HG03432 (cell line): Measurements from ENCODE around the gene AIF1.

ENCODE experiments used
- ATAC-seq: cut with Tn5 transposase; IDR thresholded peaks from one replicate; pipeline ENCODE4 v1.9.1; 2021; ENCODE audit warnings: mild to moderate bottlenecking, moderate library complexity; ENCODE audit not compliant: unreplicated experiment

Gene AIF1

DNA sequence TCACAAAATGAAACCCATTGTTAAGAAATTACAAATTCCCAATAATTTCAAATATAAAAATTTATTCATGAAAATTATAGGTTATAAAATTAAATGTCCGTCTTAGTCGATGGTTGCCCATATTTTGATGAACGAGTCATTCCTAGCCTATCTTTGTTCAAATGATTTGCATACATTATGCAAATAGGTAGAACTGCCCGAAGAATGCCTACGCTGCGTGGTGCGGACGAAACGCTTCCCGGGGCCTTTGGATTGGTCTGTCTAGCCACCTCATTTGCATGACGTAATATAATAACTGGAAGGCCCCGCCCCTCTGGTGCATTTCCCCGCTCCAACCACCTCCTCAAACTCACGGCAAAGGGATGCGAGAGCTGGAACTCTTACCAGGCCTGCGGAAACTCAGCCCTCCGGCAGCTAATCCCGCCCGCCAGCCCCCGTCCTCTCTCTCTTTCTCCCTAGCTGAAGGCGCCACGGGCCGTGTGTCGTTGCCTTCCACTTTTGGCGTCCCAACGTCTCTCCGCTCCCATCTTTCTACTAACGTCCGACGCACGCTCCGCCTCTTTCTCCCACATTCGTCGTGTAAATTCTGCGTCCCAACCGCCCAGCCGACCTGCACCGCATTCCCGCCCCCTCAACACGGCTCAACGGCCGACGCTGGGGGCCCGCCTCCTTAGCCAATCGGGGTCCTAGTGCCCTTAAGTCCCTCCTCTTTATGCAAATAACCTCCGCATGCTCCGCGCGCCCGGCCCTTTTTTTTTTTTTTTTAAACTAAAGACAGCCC is 5.0 kb downstream of the AIF1 start:
- peak; percentile 81 for ATAC-seq

DNA sequence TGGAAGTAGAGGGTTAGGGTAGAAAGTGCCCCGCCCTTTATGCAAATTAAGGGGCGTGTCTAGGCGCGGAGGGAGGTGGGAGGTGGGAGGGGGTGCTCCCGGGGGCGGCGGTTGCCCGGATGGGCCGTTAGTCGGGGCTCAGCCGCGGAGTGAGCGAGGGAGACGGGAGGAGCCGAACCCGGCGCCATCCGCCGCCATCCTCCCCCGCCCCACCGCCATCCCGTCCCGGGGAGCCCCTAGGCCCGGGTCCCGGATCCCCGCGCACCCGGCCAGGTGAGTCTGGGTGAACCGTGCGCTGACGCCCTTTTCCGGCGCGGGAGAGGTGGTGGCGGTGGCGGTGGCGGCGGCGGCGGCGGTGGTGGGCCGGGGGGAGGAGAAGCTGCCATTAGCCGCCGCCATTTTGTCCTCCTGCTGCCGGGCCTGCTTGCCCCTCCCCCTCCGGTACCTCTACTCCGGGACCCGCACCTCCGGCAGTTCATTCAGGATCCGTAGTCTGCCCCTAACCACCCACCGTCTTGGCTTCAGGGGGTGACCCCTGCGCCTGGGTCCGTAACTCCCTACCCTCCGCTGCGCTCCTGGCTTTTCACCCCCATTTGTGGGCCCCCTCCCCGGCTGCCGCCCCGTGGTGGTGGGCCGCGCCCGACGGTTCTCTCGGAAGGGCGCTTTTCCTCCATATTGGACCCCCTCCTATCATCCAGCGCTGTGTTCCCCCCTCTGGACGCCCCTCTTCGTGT is 5.7 kb downstream of the AIF1 start, which contains the start of gene PRRC2A:
PRRC2A (plus strand) TSS at position 130 of the 734 bp plus-strand sequence. CDS start 2,075 bp downstream, outside the sequence.
- ATAC-seq: peak; percentile 57

DNA sequence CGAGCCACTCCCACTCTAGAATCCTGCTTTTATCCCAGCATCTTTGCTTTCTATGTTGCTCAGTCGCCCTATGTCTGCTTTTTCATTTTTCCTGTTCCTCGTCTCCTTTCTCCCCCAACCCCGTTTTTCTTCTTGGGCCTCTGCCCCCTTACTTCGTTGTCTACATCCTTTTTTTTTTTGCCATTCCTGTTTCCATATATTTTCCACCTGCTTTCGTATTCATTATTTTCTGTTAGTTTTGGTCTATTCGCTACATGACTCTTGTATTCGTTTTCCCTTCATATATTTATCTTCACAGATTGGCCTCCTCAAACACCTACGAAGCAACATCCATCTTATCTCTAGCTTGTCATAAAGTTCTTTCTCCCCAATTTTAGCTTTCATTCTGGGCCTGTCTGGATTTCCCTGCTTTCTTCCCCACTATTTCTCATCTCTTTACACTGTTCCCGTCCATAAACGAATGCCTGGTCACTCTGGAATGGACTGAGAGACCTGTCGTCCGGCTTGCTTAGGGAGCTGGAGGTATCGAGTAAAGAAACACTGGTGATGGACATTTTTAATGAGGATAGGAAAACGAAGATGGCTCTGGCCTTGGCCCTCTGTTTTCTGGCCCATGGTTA is 6.4 kb downstream of the AIF1 start:
- no peak for ATAC-seq

DNA sequence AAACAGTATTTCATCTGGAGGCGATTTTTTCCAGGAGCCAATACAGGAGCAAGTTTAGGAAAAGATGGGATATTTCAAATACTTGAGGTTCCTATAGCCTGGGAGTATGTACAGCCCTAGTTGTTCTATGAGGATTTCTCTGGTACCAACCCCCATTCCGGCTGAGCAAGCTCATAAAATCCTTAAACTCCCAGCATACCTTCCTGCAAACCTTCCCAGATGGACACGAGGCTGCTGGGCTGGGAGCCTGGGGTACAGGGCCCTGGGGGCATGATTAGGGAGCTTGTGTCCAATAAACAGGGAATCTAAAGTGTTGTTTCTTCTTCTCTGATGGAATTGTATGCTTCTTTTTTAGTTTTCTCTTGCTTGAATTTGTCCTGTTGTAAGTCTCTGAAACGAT is 7.0 kb downstream of the AIF1 start:
- no peak for ATAC-seq

DNA sequence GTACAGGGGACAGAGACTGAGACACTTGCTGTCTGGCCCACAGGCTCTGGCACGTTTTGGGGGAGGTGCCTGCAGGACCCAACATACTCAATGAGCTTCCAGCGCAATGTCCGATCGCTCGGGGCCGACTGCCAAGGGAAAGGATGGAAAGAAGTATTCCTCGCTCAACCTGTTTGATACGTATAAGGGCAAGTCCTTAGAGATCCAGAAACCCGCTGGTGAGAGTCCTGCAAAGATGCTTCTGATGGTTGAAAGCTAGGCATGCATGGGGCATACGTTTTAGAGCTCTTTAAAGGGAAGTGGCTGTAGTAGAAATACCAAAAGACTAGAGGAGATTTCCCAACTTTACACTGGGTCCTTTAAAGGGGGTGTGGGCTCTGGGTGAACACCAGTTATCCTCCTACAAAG is 7.7 kb downstream of the AIF1 start:
- no peak for ATAC-seq

DNA sequence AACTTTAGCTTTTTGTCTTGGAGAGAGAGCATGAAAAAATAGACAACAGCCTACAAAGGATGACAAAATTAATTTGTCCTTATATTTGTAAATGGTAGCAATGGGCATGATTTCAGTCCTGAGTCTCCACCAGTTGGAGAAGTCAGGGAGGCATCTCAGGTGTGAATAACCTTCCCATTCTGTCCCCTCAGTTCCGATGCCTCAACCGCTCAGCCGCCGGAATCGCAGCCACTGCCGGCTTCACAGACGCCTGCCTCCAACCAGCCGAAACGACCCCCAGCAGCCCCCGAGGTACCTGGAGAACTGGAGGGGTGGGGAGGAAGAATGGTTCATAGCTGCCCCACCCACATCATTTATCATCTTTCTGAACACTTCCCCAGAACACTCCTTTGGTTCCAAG is 9.0 kb downstream of the AIF1 start:
- no peak for ATAC-seq

DNA sequence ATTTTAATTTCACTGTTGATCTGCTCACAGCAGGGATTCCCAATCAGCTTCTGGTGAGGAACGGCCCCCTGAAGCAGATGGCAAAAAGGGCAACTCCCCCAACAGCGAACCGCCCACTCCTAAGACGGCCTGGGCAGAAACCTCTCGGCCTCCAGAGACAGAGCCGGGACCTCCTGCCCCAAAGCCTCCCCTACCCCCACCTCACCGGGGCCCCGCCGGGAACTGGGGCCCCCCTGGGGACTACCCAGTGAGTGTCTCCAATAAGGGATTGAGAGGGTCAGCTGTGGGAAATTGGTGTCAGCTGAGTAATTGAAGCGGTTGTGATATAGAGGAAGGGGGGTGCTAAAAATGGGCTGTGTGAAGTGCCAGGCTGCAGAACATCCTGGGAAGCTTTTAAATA is 11.9 kb downstream of the AIF1 start:
- no peak for ATAC-seq

DNA sequence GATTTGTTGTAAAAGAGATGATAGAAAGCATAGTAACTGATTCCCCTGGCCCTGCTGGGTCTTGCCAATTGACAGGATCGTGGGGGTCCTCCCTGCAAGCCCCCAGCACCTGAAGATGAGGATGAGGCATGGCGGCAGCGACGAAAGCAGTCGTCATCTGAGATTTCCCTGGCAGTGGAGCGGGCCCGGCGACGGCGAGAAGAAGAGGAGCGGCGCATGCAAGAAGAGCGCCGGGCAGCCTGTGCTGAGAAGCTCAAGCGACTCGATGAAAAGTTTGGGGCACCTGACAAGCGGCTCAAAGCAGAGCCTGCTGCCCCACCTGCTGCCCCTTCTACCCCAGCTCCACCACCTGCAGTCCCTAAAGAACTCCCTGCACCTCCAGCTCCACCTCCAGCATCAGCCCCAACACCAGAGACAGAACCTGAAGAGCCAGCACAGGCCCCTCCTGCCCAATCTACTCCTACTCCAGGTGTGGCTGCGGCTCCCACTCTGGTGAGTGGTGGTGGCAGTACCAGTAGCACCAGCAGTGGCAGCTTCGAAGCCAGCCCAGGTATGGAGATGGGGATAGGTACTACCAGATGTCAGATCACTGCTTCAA is 12.8 kb downstream of the AIF1 start:
- no peak for ATAC-seq

DNA sequence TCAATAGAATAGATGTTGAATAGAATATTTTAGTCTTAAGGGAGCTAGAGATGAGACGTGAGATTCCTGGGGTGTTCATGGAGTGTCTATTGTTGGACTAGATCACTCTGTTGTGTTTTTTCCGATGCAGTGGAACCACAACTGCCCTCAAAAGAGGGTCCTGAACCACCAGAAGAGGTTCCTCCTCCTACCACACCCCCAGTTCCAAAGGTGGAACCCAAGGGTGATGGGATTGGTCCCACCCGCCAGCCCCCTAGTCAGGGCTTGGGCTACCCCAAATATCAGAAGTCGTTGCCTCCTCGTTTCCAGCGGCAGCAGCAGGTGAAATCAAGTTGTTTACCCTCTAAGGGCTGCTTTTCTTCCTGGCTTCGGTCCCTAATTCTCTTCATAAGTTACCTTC is 14.0 kb downstream of the AIF1 start:
- no peak for ATAC-seq

DNA sequence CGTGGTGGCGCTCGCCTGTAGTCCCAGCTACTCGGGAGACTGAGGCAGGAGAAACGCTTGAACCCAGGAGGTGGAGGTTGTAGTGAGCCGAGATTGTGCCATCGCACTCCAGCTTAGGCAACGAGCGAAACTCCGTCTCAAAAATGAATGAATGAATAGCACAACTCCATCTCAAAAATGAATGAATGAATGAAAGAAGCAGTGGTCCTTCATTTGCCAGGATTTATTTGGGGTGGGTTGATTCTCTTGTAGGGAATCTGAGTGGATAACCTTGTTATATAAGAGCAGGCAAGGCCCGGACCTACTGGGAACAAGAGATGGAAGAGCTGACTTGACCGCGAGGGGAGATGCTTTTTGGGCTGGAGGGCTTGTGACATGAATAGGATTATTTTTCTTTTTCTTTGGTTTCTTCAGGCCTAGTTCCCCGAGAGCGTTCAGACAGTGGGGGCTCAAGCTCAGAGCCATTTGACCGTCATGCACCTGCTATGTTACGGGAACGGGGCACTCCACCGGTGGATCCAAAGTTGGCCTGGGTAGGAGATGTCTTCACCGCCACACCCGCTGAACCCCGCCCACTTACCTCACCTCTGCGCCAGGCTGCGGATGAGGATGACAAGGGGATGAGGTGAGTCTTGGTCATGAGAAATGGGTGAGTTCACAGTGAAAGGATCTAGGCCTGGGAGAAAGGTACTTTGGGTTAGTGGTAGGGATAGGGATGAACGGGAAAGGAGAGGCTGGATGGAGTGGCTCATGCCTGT is 15.3 kb downstream of the AIF1 start:
- no peak for ATAC-seq

DNA sequence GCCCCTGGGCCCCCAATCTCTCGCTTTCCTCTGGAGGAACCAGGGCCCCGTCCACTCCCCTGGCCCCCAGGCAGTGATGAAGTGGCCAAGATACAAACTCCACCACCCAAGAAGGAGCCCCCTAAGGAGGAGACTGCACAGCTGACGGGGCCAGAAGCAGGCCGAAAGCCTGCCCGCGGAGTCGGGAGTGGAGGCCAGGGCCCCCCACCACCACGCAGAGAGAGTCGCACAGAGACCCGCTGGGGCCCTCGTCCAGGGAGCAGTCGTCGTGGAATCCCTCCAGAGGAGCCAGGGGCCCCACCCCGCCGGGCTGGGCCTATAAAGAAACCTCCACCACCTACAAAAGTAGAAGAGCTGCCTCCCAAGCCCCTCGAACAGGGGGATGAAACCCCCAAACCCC is 16.2 kb downstream of the AIF1 start:
- ATAC-seq: no peak

DNA sequence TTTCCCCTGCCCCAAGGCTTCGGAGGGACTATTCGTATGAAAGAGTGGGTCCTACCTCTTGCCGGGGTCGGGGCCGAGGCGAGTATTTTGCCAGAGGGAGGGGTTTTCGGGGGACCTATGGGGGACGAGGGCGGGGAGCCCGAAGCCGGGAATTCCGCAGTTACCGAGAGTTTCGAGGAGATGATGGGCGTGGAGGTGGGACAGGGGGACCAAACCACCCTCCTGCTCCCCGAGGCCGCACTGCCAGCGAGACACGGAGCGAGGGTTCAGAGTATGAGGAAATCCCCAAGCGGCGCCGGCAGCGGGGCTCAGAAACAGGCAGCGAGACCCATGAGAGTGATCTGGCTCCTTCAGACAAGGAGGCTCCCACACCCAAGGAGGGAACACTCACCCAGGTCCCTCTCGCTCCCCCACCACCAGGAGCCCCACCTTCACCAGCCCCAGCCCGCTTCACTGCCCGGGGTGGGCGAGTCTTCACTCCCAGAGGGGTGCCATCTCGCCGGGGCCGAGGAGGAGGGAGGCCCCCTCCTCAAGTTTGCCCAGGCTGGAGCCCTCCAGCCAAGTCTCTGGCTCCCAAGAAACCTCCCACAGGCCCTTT is 16.7 kb downstream of the AIF1 start:
- ATAC-seq: no peak

DNA sequence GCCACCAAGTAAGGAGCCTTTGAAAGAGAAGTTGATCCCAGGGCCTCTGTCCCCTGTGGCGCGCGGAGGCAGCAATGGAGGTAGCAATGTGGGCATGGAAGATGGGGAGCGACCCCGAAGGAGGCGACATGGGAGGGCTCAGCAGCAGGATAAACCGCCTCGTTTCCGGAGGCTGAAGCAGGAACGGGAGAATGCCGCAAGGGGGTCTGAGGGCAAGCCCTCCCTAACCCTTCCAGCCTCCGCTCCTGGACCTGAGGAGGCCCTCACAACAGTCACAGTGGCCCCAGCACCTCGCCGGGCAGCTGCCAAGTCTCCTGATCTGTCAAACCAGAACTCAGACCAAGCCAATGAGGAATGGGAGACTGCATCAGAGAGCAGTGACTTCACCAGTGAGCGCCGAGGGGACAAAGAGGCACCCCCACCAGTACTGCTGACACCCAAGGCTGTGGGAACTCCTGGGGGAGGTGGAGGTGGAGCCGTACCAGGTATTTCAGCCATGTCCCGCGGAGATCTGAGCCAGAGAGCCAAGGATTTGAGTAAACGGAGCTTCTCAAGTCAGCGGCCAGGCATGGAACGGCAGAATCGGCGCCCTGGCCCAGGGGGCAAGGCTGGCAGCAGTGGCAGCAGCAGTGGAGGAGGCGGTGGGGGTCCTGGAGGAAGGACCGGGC is 17.4 kb downstream of the AIF1 start:
- ATAC-seq: no peak

DNA sequence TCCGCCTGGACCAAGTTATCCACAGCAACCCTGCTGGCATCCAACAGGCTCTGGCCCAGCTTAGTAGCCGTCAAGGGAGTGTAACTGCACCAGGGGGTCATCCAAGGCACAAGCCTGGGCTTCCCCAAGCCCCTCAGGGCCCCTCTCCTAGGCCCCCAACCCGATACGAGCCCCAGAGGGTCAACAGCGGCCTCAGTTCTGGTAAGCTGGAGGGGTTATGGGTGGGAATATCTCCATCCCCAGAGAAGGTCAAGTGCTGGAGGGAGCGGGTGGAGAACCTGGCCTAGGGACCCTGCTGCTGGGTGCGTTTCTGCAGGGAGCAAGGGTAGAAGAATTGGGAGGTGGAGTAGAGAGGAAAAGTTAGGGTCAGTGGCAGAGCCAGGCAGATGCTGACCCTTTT is 18.4 kb downstream of the AIF1 start:
- ATAC-seq: no peak

DNA sequence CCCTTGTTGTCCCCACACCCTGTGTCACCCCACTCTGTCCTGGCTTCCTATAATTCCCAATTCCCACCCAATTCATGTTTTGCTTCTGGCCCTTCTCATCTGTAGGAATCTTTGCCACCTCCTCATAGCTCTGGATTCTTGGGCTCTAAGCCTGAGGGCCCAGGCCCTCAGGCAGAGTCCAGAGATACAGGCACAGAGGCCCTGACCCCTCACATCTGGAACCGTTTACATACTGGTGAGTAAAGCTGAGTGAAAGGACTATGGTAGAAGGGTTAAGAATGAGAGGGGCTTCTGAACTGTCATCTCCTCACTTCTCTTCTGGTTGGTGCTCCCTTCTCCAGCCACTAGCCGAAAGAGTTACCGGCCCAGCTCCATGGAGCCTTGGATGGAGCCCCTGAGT is 19.1 kb downstream of the AIF1 start:
- no peak for ATAC-seq

DNA sequence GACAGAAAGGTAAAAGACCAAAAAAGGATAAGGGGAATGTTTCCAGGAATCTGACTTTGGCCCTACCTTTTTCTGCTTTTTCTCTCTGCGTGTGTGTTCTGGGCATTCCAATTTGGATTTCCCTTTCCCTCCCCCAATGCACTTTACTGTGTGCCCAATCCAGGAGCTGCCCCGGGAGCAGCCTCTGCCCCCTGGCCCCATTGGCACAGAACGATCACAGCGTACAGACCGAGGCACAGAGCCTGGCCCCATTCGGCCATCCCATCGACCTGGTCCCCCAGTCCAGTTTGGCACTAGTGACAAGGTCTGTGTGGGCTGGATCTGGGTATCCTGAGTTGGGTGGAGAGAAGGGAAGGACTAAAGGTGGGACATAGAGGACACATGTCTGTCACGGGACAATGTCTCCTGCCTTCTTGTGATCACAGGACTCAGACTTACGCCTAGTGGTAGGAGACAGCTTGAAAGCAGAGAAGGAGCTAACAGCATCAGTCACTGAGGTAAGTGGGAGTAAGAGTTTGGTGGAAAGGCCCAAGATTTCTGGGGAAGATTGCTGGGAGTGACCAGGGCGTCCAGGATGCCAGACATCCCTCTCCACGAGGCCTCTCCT is 20.0 kb downstream of the AIF1 start:
- ATAC-seq: no peak

DNA sequence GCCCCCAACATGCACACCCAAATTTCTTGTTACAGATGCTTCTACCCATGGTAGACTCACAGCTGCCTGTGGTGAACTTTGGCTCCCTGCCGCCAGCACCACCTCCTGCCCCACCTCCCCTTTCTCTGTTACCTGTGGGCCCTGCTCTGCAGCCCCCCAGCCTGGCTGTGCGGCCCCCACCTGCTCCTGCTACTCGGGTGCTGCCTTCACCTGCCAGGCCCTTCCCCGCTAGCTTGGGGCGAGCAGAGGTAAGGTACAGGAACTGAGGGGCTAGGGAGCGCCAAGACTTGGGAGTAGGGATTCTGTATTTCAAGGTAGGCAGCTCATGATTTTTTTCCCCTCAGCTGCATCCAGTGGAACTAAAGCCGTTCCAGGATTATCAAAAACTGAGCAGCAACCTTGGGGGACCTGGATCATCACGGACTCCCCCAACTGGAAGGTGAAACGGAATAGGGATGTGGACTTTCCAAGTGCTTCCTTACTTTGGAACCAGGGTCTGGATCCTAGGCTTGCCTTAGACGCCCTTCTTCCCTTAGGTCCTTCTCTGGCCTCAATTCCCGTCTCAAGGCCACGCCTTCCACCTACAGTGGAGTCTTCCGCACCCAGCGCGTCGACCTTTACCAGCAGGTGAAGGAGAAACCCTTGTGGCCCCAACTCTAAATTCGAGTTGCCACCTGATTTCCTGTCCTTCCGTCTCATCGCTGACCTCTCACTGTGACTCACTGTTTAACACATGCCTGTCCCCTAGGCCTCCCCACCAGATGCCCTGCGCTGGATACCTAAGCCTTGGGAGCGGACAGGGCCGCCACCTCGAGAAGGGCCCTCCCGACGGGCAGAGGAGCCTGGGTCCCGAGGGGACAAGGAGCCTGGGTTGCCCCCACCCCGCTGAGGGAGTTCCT is 21.9 kb downstream of the AIF1 start:
- no peak for ATAC-seq

DNA sequence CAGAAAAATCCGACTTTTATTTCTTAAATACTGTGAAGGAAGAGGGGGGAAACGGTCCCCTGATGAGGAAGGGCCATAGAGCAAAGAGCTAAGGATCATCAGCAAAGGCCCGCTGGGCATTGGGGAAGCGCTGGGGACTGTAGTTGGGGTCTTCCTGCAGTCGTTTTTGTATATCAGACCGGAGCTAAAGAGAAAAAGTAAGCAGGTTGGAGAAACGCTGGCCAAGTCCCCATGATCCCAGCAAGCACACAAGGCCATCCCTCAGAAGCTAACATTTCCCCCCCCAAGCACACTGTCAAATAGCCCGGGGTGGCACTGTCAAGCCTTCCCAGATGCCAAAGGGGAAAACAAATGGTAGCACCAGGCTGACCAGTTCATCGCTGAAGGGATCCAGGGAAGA is 24.0 kb downstream of the AIF1 start:
- ATAC-seq: no peak
